PC-3 (cell line): Measurements from ENCODE around the gene SLC2A4RG.

ENCODE experiments used
- EZH2phosphoT487 ChIP-seq: fragments of 300-600 bp; sonication (generic); IDR thresholded peaks from 2 replicates; pipeline ENCODE4 v1.6.1; 2018; ENCODE audit warnings: mild to moderate bottlenecking, antibody characterized with exemption, low read length, borderline replicate concordance
- TF ChIP-seq, protein P1 (sequence below): fragments of 300-600 bp; sonication (generic); conservative IDR thresholded peaks from 2 replicates; pipeline ENCODE4 v1.5.1; 2017; ENCODE audit warnings: antibody characterized with exemption, low read depth, mild to moderate bottlenecking, low read length

DNA sequence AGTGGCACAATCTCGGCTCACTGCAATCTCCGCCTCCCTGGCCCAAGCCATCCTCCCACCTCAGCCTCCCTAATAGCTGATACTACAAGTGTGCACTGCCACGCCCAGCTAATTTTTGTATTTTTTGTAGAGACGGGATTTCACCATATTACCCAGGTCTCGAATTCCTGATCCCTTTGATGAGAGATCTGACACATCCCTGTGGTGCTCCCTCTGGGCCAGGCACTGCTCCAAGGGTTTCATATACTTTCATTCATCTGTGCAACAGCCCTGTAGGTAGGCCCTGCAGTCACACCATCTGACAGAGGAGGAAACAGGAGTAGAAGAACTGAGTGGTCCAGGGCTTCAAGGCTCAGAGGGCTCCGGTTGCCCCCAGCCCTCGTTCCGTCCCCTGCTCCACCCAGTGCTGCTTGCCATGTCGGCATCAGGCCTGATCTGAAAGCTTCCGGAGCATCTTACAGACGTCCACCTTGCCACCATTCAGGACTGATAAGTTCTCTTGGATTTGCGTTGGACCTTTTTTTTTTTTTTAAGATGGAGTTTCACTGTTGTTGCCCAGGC lies 28.4 kb upstream of the SLC2A4RG start:
- TF ChIP-seq, protein P1, sequence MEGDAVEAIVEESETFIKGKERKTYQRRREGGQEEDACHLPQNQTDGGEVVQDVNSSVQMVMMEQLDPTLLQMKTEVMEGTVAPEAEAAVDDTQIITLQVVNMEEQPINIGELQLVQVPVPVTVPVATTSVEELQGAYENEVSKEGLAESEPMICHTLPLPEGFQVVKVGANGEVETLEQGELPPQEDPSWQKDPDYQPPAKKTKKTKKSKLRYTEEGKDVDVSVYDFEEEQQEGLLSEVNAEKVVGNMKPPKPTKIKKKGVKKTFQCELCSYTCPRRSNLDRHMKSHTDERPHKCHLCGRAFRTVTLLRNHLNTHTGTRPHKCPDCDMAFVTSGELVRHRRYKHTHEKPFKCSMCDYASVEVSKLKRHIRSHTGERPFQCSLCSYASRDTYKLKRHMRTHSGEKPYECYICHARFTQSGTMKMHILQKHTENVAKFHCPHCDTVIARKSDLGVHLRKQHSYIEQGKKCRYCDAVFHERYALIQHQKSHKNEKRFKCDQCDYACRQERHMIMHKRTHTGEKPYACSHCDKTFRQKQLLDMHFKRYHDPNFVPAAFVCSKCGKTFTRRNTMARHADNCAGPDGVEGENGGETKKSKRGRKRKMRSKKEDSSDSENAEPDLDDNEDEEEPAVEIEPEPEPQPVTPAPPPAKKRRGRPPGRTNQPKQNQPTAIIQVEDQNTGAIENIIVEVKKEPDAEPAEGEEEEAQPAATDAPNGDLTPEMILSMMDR, result no peak
- TF ChIP-seq EZH2phosphoT487, result no peak
